ENCODE data around the gene TTC28. TPM values are rescaled to one million over a fixed set of nuclear protein-coding genes. Genes with fewer than 3 reads are reported as not detected.

Gene TTC28
- total RNA-seq, 1 donor from 2014 or later: 1.3 TPM

GRCh38 chr22:28601915-28602314 is 77.7 kb downstream of the TTC28 start:
- Histone ChIP-seq H3K36me3 (ENCODE audit: control insufficient read depth, insufficient read depth, low read length) (no peaks in the 10 kb centered on the region), H3K4me3 (ENCODE audit: low read depth, low read length) (no peak overlapping the region), H3K27me3 (ENCODE audit: control insufficient read depth, insufficient read depth, low read length) (no peaks in the 10 kb centered on the region)
- FAIRE-seq: no peak
- DNase-seq (ENCODE audit: low read depth): no peak
- no peak for TF ChIP-seq CTCF (IDR thresholded peaks at IDR 0.05; ENCODE audit: insufficient read depth, low read length, severe bottlenecking)

- peak; percentile 25 for TF ChIP-seq CTCF (IDR thresholded peaks at IDR 0.05; ENCODE audit: insufficient read depth, low read length, severe bottlenecking)
- Histone ChIP-seq H3K4me3 (ENCODE audit: low read depth, low read length) (no peak overlapping the region), H3K27me3 (ENCODE audit: control insufficient read depth, insufficient read depth, low read length) (no peaks in the 10 kb centered on the region), H3K36me3 (ENCODE audit: control insufficient read depth, insufficient read depth, low read length) (no peaks in the 10 kb centered on the region)
- no peak for FAIRE-seq
- peak; percentile 48 for DNase-seq (ENCODE audit: low read depth)
These were observed 79.0 kb downstream of the TTC28 start for GRCh38 chr22:28600546-28601143.

- DNase-seq (ENCODE audit: low read depth): no peak
- Histone ChIP-seq H3K27me3 (ENCODE audit: control insufficient read depth, insufficient read depth, low read length) (no peaks in the 10 kb centered on the region), H3K4me3 (ENCODE audit: low read depth, low read length) (no peak overlapping the region), H3K36me3 (ENCODE audit: control insufficient read depth, insufficient read depth, low read length) (no peaks in the 10 kb centered on the region)
- FAIRE-seq: no peak
- TF ChIP-seq CTCF (IDR thresholded peaks at IDR 0.05; ENCODE audit: insufficient read depth, low read length, severe bottlenecking): no peak
These were observed 79.9 kb downstream of the TTC28 start for GRCh38 chr22:28599693-28600092.

- DNase-seq (ENCODE audit: low read depth) (no peak), FAIRE-seq (no peak)
- Histone ChIP-seq H3K4me3 (ENCODE audit: low read depth, low read length) (no peak overlapping the region), H3K36me3 (ENCODE audit: control insufficient read depth, insufficient read depth, low read length) (no peaks in the 10 kb centered on the region), H3K27me3 (ENCODE audit: control insufficient read depth, insufficient read depth, low read length) (no peaks in the 10 kb centered on the region)
- TF ChIP-seq CTCF (IDR thresholded peaks at IDR 0.05; ENCODE audit: insufficient read depth, low read length, severe bottlenecking): no peak
These were observed 82.0 kb downstream of the TTC28 start for GRCh38 chr22:28597665-28598064.

- no peak for FAIRE-seq
- TF ChIP-seq CTCF (IDR thresholded peaks at IDR 0.05; ENCODE audit: insufficient read depth, low read length, severe bottlenecking): peak; percentile 54
These were observed 84.7 kb downstream of the TTC28 start for GRCh38 chr22:28594797-28595462.

More at GRCh38 chr22:28594797-28595462, 84.7 kb downstream of the TTC28 start:
- no peaks in the 10 kb centered on the region for H3K36me3 ChIP-seq (ENCODE audit: control insufficient read depth, insufficient read depth, low read length)
- no peaks in the 10 kb centered on the region for H3K27me3 ChIP-seq (ENCODE audit: control insufficient read depth, insufficient read depth, low read length)
- H3K4me3 ChIP-seq (ENCODE audit: low read depth, low read length): no peak overlapping the region
- DNase-seq (ENCODE audit: low read depth): peak; percentile 63

Data from bronchial epithelial cell (primary cell).